ENCODE results near the gene REEP5. TPM values are rescaled to one million over a fixed set of nuclear protein-coding genes. Genes with fewer than 3 reads are reported as not detected.

REEP5 gene
- polyA plus RNA-seq, 1 of the 3 experiments (the other 2 are of a cell fraction), result 124 TPM

DNA sequence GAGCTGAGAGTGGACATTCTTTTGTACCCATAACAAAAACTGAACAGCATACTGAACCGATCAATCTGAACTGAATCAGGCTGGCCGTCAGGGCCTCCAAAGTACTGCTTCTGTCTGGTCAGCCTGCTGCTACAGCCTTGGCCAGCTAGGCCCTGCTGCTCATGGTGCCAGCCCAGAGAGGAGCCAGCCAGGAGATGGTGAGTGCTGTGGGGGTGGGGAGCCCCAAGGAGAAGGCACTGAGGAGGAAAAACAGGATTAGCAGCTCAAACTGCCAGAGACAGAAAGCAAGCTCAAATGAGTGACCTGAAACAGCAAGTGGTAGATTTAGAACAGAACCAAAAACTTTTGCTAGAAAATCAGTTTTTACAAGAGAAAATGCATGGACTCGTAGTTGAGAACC lies 37.0 kb downstream of the REEP5 start:
- Histone ChIP-seq H3K9ac (no peak overlapping the region), H4K20me1 (ENCODE audit: insufficient read depth) (peaks cover 3% of the 10 kb centered on the region; the same call in 1 of the 2 replicates), H3K4me2 (no peak overlapping the region), H2AFZ (ENCODE audit: low read depth) (no peak overlapping the region), H3K27ac (ENCODE audit: low read depth in 2 of 2, low read length in 1 of 2) (no peak overlapping the region), H3F3A (replicated peaks; ENCODE audit: insufficient read depth) (peaks cover 4% of the 10 kb centered on the region), H3K9me2 (no peaks in the 10 kb centered on the region), H3K4me3 (ENCODE audit: low read depth in 2 of 2, low read length in 1 of 2) (no peak overlapping the region), H3K9me3 (no peaks in the 10 kb centered on the region), H3K27me3 (ENCODE audit: insufficient read depth) (no peaks in the 10 kb centered on the region), H3K79me2 (ENCODE audit: insufficient read depth) (peaks cover 27% of the 10 kb centered on the region), H3K36me3 (replicated peaks in 1 of 2; ENCODE audit: control insufficient read depth in 1 of 2, insufficient read depth in 2 of 2, low read length in 1 of 2) (peaks cover 69 to 78% of the 10 kb centered on the region in 2 experiments), H3K4me1 (ENCODE audit: control insufficient read depth in 1 of 2, insufficient read depth in 2 of 2, low read depth in 1 of 2, low read length in 1 of 2) (no peaks in the 10 kb centered on the region)
- POLR2A ChIA-PET, result no interaction called here
- CTCF ChIA-PET, result interaction anchor here (1.4 to 1.6 kb wide), 2 partner anchors 9 to 333 kb away, joined by 3 read pairs; no protein-coding TSS in a partner anchor
- no peak for DNase-seq
- TF ChIP-seq ELF1 (IDR thresholded peaks at IDR 0.05), result no peak
- WGBS (ENCODE audit: low lambda C conversion rate), result 98% methylated on average over 3 of the region's 3 CpGs

GRCh38 chr5:112883192-112883591 lies 38.8 kb downstream of the REEP5 start:
- peaks cover 9% of the 10 kb centered on the region for H4K20me1 ChIP-seq (ENCODE audit: insufficient read depth)
- H3K36me3 ChIP-seq (replicated peaks in 1 of 2; ENCODE audit: control insufficient read depth in 1 of 2, insufficient read depth in 2 of 2, low read length in 1 of 2), result peaks cover 80% of the 10 kb centered on the region in 2 experiments
- no peak for DNase-seq
- H3K27me3 ChIP-seq (ENCODE audit: insufficient read depth), result no peaks in the 10 kb centered on the region
- no peaks in the 10 kb centered on the region; a peak in 1 of 4 replicates for H3K4me1 ChIP-seq (ENCODE audit: control insufficient read depth in 1 of 2, insufficient read depth in 2 of 2, low read depth in 1 of 2, low read length in 1 of 2)
- no peaks in the 10 kb centered on the region for H3K9me3 ChIP-seq
- no peak overlapping the region for H3K9ac ChIP-seq
- H3K79me2 ChIP-seq (ENCODE audit: insufficient read depth), result peaks cover 17% of the 10 kb centered on the region
- POLR2A ChIA-PET, result no interaction called here
- H3K4me3 ChIP-seq (ENCODE audit: low read depth in 2 of 2, low read length in 1 of 2), result no peak overlapping the region
- peaks cover 6% of the 10 kb centered on the region for H3F3A ChIP-seq (replicated peaks; ENCODE audit: insufficient read depth)
- 98% methylated on average over 2 of the region's 2 CpGs for WGBS (ENCODE audit: low lambda C conversion rate)
- TF ChIP-seq REST (IDR thresholded peaks at IDR 0.05; ENCODE audit: low read depth, low read length) (no peak), MEF2A (IDR thresholded peaks at IDR 0.05; ENCODE audit: borderline replicate concordance, low read depth) (no peak), FOXM1 (IDR thresholded peaks at IDR 0.05; ENCODE audit: low read depth) (no peak), GABPA (IDR thresholded peaks at IDR 0.05; ENCODE audit: low read depth) (no peak), RXRA (IDR thresholded peaks at IDR 0.05; ENCODE audit: borderline replicate concordance, low read depth) (no peak), TEAD4 (IDR thresholded peaks at IDR 0.05; ENCODE audit: borderline replicate concordance, insufficient read depth) (no peak), MXI1 (IDR thresholded peaks at IDR 0.05; ENCODE audit: low read depth, low read length) (no peak), SIN3A (IDR thresholded peaks at IDR 0.05; ENCODE audit: borderline replicate concordance, low read depth, low read length) (no peak), PBX3 (IDR thresholded peaks at IDR 0.05) (no peak), NRF1 (IDR thresholded peaks at IDR 0.05; ENCODE audit: low read depth, low read length) (no peak), ELF1 (IDR thresholded peaks at IDR 0.05) (no peak)
- H3K9me2 ChIP-seq, result no peaks in the 10 kb centered on the region
- no peak overlapping the region for H3K27ac ChIP-seq (ENCODE audit: low read depth in 2 of 2, low read length in 1 of 2)
- CTCF ChIA-PET, result interaction anchor here (1.9 kb wide), 1 partner anchor 35 kb away, joined by 4 read pairs; no protein-coding TSS in a partner anchor
- H3K4me2 ChIP-seq, result no peak overlapping the region
- H2AFZ ChIP-seq (ENCODE audit: low read depth), result no peak overlapping the region

Data from SK-N-SH (cell line).